Measurements from ENCODE around the gene NLRP7.

NLRP7 gene

GRCh38 chr19:54873990-54874389 is 73.3 kb downstream of the NLRP7 start, which contains the start of gene FCAR:
TSS of gene FCAR (plus strand) at chr19:54874235. CDS start at chr19:54874290, 55 bp downstream.
- DNase-seq (ENCODE audit: low read depth), result no peak
